ENCODE data around the gene PCDHGA4.
A peak's percentile ranks its signal among the peaks of the same experiment; 100 is the strongest.
"Not testable (repeated sequence)": the region's sequence is repeated elsewhere in the genome, so short reads cannot be mapped to it uniquely, and the experiment has no call there.

Gene PCDHGA4

DNA sequence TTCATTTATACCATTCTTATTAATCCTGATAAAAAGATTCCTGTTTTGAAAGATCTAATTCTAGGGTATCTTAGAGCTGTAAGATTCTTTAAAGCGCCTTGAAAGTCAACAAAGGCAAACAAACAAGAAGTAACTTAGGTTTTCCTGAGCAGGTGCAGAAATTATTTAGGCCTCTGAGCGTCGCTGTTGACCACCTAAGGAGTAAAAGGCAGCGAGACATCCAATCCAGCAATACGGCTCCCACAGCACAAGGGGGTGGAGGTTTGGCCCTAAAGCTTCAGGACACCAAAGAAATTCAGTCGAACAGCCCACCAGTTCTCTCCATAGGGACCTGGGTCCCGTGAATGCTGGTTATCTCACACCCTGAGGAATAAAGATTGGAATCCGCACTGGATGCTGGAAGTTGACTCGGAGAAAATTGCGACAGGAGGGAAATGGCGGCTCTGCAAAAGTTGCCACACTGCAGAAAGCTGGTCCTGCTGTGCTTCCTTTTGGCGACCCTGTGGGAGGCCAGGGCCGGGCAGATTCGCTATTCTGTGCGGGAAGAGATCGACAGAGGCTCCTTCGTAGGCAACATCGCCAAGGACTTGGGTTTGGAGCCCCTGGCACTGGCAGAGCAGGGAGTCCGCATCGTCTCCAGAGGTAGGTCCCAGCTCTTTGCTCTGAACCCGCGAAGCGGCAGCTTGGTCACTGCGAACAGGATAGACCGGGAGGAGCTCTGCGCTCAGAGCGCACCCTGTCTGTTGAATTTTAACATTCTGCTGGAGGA is 16.1 kb upstream of the PCDHGA4 start, which contains the start of gene PCDHGA2:
Gene PCDHGA2 (plus strand): TSS at position 223 of the 769 bp plus-strand sequence.
- no peak for TF ChIP-seq BHLHE40 (IDR thresholded peaks at IDR 0.05; ENCODE audit: borderline replicate concordance)
- TF ChIP-seq ZNF384 (IDR thresholded peaks at IDR 0.05) = no peak
- TF ChIP-seq ELF4 (IDR thresholded peaks at IDR 0.05) = no peak
- TF ChIP-seq, protein P1, sequence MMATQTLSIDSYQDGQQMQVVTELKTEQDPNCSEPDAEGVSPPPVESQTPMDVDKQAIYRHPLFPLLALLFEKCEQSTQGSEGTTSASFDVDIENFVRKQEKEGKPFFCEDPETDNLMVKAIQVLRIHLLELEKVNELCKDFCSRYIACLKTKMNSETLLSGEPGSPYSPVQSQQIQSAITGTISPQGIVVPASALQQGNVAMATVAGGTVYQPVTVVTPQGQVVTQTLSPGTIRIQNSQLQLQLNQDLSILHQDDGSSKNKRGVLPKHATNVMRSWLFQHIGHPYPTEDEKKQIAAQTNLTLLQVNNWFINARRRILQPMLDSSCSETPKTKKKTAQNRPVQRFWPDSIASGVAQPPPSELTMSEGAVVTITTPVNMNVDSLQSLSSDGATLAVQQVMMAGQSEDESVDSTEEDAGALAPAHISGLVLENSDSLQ (IDR thresholded peaks at IDR 0.05) = no peak
- no peak for TF ChIP-seq NFRKB (IDR thresholded peaks at IDR 0.05)
- no peak for TF ChIP-seq ARNT (IDR thresholded peaks at IDR 0.05)
- no peak for TF ChIP-seq CTBP1 (IDR thresholded peaks at IDR 0.05; ENCODE audit: borderline replicate concordance)
- TF ChIP-seq FOXK2 (IDR thresholded peaks at IDR 0.05) = no peak
- no peak for TF ChIP-seq L3MBTL2 (conservative IDR thresholded peaks at IDR 0.05)
- TF ChIP-seq FOXA1 (IDR thresholded peaks at IDR 0.05) = no peak
- no peak for TF ChIP-seq TARDBP (IDR thresholded peaks at IDR 0.05)
- TF ChIP-seq LEF1 (IDR thresholded peaks at IDR 0.05; ENCODE audit: borderline replicate concordance) = no peak
- TF ChIP-seq SUZ12 (IDR thresholded peaks at IDR 0.05) = no peak
- TF ChIP-seq HDGF (IDR thresholded peaks at IDR 0.05; ENCODE audit: borderline replicate concordance) = no peak
- no peak for TF ChIP-seq FOXM1 (IDR thresholded peaks at IDR 0.05; ENCODE audit: borderline replicate concordance)
- TF ChIP-seq SP1 (IDR thresholded peaks at IDR 0.05) = no peak
- DNase-seq (ENCODE audit: extremely low spot score) = peak; percentile 20
- ChIA-PET POLR2A (interaction anchor here (2.1 kb wide), 1 partner anchor 18 kb away, joined by 7 read pairs; the partner anchor contains the start of gene TAF7), CTCF (interaction anchor here (1.0 to 1.5 kb wide), 3 partner anchors 8 to 219 kb away, joined by 3 to 5 read pairs (median 4); partner anchors contain the start of genes PCDHGA1 and PCDHGA11)

DNA sequence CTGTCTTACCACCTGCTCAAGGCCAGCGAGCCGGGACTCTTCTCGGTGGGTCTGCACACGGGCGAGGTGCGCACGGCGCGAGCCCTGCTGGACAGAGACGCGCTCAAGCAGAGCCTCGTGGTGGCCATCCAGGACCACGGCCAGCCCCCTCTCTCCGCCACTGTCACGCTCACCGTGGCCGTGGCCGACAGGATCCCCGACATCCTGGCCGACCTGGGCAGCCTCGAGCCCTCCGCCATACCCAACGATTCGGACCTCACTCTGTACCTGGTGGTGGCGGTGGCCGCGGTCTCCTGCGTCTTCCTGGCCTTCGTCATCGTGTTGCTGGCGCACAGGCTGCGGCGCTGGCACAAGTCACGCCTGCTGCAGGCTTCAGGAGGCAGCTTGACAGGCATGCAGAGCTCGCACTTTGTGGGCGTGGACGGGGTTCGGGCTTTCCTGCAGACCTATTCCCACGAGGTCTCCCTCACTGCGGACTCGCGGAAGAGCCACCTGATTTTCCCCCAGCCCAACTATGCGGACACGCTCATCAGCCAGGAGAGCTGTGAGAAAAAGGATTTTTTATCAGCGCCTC is 14.0 kb upstream of the PCDHGA4 start:
- CTCF ChIA-PET; POLR2A ChIA-PET; DNase-seq (ENCODE audit: extremely low spot score): not testable (repeated sequence)

DNA sequence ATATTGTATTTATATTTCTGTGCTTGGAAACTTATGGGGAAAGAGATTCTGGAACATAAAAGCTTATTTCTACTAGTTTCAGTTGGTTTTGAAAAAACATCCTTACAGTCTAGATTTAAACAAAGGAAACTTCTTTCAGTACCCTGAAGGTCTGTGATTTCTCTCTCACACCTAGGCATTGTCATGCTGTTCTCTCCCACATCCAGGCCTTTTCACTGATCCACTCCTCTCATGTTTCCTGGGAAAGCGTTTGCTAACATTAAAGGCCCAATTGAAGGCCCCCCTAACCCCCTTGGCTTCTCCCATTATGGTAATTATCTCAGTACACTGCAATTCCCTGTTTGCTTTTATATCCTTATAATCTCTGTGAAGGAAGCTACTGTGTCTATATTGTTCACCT is 12.0 kb upstream of the PCDHGA4 start:
- DNase-seq (ENCODE audit: extremely low spot score) = no peak
- ChIA-PET CTCF (interaction anchor here (1.3 kb wide), 1 partner anchor 13 kb away, joined by 3 read pairs; no protein-coding TSS in a partner anchor), POLR2A (interaction anchor here (2.1 kb wide), 1 partner anchor 22 kb away, joined by 7 read pairs; the partner anchor contains the start of gene TAF7)
- TF ChIP-seq ZNF384 (IDR thresholded peaks at IDR 0.05) = no peak
- no peak for TF ChIP-seq FOXK2 (IDR thresholded peaks at IDR 0.05)
- no peak for TF ChIP-seq CTBP1 (IDR thresholded peaks at IDR 0.05; ENCODE audit: borderline replicate concordance)
- no peak for TF ChIP-seq BHLHE40 (IDR thresholded peaks at IDR 0.05; ENCODE audit: borderline replicate concordance)

DNA sequence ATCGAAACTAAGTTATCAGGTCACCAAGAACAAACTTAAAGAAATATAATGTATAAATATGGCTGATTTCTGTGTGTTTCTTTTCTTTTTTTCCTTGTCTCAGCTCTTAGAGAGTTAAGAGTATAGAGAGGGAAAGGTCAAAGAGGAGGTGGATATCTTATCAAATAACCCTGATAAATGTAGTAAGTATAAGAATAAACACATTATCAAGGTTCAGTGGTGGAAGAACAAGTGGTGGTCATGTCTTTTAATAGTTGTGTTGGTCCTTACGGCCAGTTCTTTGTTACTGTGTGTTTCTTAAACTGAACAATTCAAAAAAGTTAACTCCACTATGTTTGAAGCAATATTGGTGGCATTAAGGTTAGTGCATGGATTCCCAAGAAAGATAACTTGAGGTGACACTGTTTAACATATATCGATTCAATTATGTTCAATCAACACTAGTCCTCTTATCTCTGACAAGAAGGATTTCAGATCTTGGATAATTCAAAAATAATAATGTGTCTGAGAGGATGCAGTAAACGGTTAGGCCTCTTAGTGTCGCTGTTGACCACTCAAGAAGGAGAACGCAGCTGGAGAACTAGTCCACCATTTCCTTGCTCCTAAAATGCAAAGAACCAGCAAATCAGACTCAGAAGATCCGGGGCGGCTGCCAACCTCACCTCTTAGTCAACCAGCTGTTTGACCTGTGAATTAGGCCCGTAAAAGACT is 11.4 kb upstream of the PCDHGA4 start, which contains the start of gene PCDHGA3:
Gene PCDHGA3 (plus strand): TSS at position 588 of the 711 bp plus-strand sequence. CDS start 205 bp downstream, outside the sequence.
- TF ChIP-seq ELF4 (IDR thresholded peaks at IDR 0.05) (no peak), LEF1 (IDR thresholded peaks at IDR 0.05; ENCODE audit: borderline replicate concordance) (no peak), BHLHE40 (IDR thresholded peaks at IDR 0.05; ENCODE audit: borderline replicate concordance) (no peak), TARDBP (IDR thresholded peaks at IDR 0.05) (no peak), L3MBTL2 (conservative IDR thresholded peaks at IDR 0.05) (no peak)
- DNase-seq (ENCODE audit: extremely low spot score) = no peak
- CTCF ChIA-PET = interaction anchor here (0.8 to 1.3 kb wide), 2 partner anchors 8 to 12 kb away, joined by 3 read pairs; no protein-coding TSS in a partner anchor
- POLR2A ChIA-PET = interaction anchor here (0.9 to 2.1 kb wide), 2 partner anchors 23 kb away, joined by 3 to 7 read pairs; partner anchors contain the start of gene TAF7

DNA sequence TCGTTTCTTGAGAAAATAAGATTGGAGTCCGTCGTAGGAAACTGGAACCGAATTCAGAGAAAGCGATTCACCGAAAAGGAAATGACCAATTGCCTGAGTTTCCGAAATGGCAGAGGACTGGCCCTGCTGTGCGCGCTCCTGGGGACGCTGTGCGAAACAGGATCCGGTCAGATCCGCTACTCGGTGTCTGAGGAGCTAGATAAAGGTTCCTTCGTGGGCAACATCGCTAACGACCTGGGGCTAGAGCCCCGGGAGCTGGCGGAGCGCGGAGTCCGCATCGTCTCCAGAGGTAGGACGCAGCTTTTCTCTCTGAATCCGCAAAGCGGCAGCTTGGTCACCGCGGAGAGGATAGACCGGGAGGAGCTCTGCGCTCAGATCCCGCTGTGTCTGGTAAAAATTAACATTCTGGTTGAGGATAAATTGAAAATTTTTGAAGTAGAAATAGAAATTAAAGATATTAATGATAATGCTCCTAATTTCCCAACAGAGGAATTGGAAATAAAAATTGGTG is 10.8 kb upstream of the PCDHGA4 start:
- ChIA-PET CTCF (interaction anchor here (0.6 to 1.3 kb wide), 3 partner anchors 9 to 121 kb away, joined by 3 to 5 read pairs (median 3); partner anchors contain the start of gene PCDHB14), POLR2A (interaction anchor here (0.9 kb wide), 1 partner anchor 23 kb away, joined by 3 read pairs; the partner anchor contains the start of gene TAF7)
- TF ChIP-seq LEF1 (IDR thresholded peaks at IDR 0.05; ENCODE audit: borderline replicate concordance) (no peak), TARDBP (IDR thresholded peaks at IDR 0.05) (no peak), NFRKB (IDR thresholded peaks at IDR 0.05) (no peak), SUZ12 (IDR thresholded peaks at IDR 0.05) (no peak), HDGF (IDR thresholded peaks at IDR 0.05; ENCODE audit: borderline replicate concordance) (no peak), CTBP1 (IDR thresholded peaks at IDR 0.05; ENCODE audit: borderline replicate concordance) (no peak), FOXA1 (IDR thresholded peaks at IDR 0.05) (no peak), FOXM1 (IDR thresholded peaks at IDR 0.05; ENCODE audit: borderline replicate concordance) (no peak), FOXK2 (IDR thresholded peaks at IDR 0.05) (no peak), L3MBTL2 (conservative IDR thresholded peaks at IDR 0.05) (no peak), BHLHE40 (IDR thresholded peaks at IDR 0.05; ENCODE audit: borderline replicate concordance) (no peak), ELF4 (IDR thresholded peaks at IDR 0.05) (no peak), ZNF384 (IDR thresholded peaks at IDR 0.05) (no peak), SP1 (IDR thresholded peaks at IDR 0.05) (no peak), ARNT (IDR thresholded peaks at IDR 0.05) (no peak)
- TF ChIP-seq, protein P1 (IDR thresholded peaks at IDR 0.05) = no peak
- DNase-seq (ENCODE audit: extremely low spot score) = no peak

DNA sequence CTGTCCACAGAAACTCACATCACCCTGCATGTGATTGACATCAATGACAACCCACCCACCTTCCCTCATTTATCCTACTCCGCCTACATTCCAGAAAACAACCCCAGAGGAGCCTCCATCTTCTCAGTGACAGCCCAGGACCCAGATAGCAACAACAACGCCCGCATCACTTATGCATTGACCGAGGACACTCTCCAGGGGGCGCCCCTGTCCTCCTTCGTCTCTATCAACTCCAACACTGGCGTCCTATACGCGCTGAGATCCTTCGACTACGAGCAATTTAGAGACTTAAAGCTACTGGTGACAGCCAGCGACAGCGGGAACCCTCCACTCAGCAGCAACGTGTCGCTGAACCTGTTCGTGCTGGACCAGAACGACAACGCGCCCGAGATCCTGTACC is 9.5 kb upstream of the PCDHGA4 start:
- DNase-seq (ENCODE audit: extremely low spot score) = no peak
- POLR2A ChIA-PET = no interaction called here
- TF ChIP-seq CTBP1 (IDR thresholded peaks at IDR 0.05; ENCODE audit: borderline replicate concordance) (no peak), HDGF (IDR thresholded peaks at IDR 0.05; ENCODE audit: borderline replicate concordance) (no peak), ARNT (IDR thresholded peaks at IDR 0.05) (no peak), ZNF384 (IDR thresholded peaks at IDR 0.05) (no peak), ELF4 (IDR thresholded peaks at IDR 0.05) (no peak), SUZ12 (IDR thresholded peaks at IDR 0.05) (no peak), TARDBP (IDR thresholded peaks at IDR 0.05) (no peak), FOXK2 (IDR thresholded peaks at IDR 0.05) (no peak), SP1 (IDR thresholded peaks at IDR 0.05) (no peak)
- TF ChIP-seq, protein P1 (IDR thresholded peaks at IDR 0.05) = no peak
- CTCF ChIA-PET = no interaction called here

DNA sequence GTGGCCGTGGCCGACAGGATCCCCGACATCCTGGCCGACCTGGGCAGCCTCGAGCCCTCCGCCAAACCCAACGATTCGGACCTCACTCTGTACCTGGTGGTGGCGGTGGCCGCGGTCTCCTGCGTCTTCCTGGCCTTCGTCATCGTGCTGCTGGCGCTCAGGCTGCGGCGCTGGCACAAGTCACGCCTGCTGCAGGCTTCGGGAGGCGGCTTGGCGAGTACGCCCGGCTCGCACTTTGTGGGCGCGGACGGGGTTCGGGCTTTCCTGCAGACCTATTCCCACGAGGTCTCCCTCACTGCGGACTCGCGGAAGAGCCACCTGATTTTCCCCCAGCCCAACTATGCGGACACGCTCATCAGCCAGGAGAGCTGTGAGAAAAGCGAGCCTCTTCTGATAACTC is 8.8 kb upstream of the PCDHGA4 start:
- CTCF ChIA-PET; POLR2A ChIA-PET; DNase-seq (ENCODE audit: extremely low spot score): not testable (repeated sequence)
